HEK293 (cell line): ENCODE measurements around the gene PDE4A.

ENCODE experiments used
- CTCF ChIA-PET: fragments of 350-600 bp; formaldehyde crosslinking; extraction: SDS; loops from one replicate; lab custom pipeline; 2021; ENCODE audit warnings: antibody characterized with exemption; lab: Yijun Ruan, JAX
- POLR2A ChIA-PET: fragments of 300-600 bp; formaldehyde crosslinking; extraction: SDS; loops from one replicate; lab custom pipeline; 2020; ENCODE audit warnings: antibody characterized with exemption, inconsistent platforms; lab: Yijun Ruan, JAX
- H3K27ac ChIP-seq: fragments of 200-500 bp; sonication (Bioruptor generic); 2 replicates; pipeline ENCODE4 v1.5.1; 2014; ENCODE audit warnings: low read depth, low read length, control low read depth, inconsistent platforms; ENCODE audit errors: extremely low read depth
- H3K36me3 ChIP-seq, 2 experiments: fragments of 200-500 bp in 1 of 2; sonication (Bioruptor generic) in 1 of 2; 1 replicate in 1 of 2; 2 replicates in 1 of 2; pipeline ENCODE4 v1.5.1; 2014 to 2017; ENCODE audit warnings: inconsistent platforms in 2 of 2, low read length in 2 of 2; ENCODE audit not compliant: control insufficient read depth in 2 of 2, insufficient read depth in 1 of 2
- H3K4me1 ChIP-seq: fragments of 200-500 bp; sonication (Bioruptor generic); 2 replicates; pipeline ENCODE4 v1.5.1; 2014; ENCODE audit warnings: mild to moderate bottlenecking, low read length, inconsistent platforms; ENCODE audit not compliant: control insufficient read depth, insufficient read depth
- H3K4me3 ChIP-seq: 2 replicates; pipeline ENCODE4 v1.5.1; 2011; ENCODE audit warnings: low read depth, mild to moderate bottlenecking, control low read depth, low read length, moderate library complexity
- H3K9me3 ChIP-seq: fragments of 200-500 bp; sonication (Bioruptor generic); 2 replicates; pipeline ENCODE4 v1.5.1; 2014; ENCODE audit warnings: low read depth, low read length, inconsistent platforms; ENCODE audit not compliant: control insufficient read depth, insufficient read depth
- GLIS1 ChIP-seq: fragments of 450-650 bp; formaldehyde crosslinking; IDR thresholded peaks from 2 replicates; pipeline ENCODE4 v1.5.1; 2016; ENCODE audit warnings: missing biosample characterization, missing genetic modification characterization
- MYNN ChIP-seq: fragments of 450-650 bp; formaldehyde crosslinking; IDR thresholded peaks from 2 replicates; pipeline ENCODE4 v1.5.1; 2016; ENCODE audit warnings: missing biosample characterization, missing genetic modification characterization, borderline replicate concordance
- PBX3 ChIP-seq: sonication (generic); formaldehyde crosslinking; IDR thresholded peaks from 2 replicates; pipeline ENCODE4 v1.8.1; 2022; ENCODE audit warnings: mild to moderate bottlenecking, moderate library complexity, missing genetic modification reagents
- REST ChIP-seq: fragments of 450-650 bp; formaldehyde crosslinking; IDR thresholded peaks from 2 replicates; pipeline ENCODE4 v1.5.1; 2016; ENCODE audit warnings: missing biosample characterization, missing genetic modification characterization
- SP3 ChIP-seq: fragments of 450-650 bp; formaldehyde crosslinking; IDR thresholded peaks from 2 replicates; pipeline ENCODE4 v1.5.1; 2016; ENCODE audit warnings: missing biosample characterization, missing genetic modification characterization
- SP7 ChIP-seq: fragments of 450-650 bp; formaldehyde crosslinking; IDR thresholded peaks from 2 replicates; pipeline ENCODE4 v1.5.1; 2016; ENCODE audit warnings: missing biosample characterization, missing genetic modification characterization
- ZBTB20 ChIP-seq: fragments of 450-650 bp; formaldehyde crosslinking; IDR thresholded peaks from 2 replicates; pipeline ENCODE4 v1.5.1; 2016; ENCODE audit warnings: missing biosample characterization, missing genetic modification characterization
- ZBTB48 ChIP-seq: fragments of 450-650 bp; formaldehyde crosslinking; IDR thresholded peaks from 2 replicates; pipeline ENCODE4 v1.5.1; 2016; ENCODE audit warnings: missing biosample characterization, missing genetic modification characterization
- ZEB2 ChIP-seq: fragments of 450-650 bp; formaldehyde crosslinking; IDR thresholded peaks from 2 replicates; pipeline ENCODE4 v1.5.1; 2016; ENCODE audit warnings: missing biosample characterization, missing genetic modification characterization
- ZNF146 ChIP-seq: fragments of 450-650 bp; formaldehyde crosslinking; IDR thresholded peaks from 2 replicates; pipeline ENCODE4 v1.5.1; 2016; ENCODE audit warnings: missing biosample characterization, missing genetic modification characterization
- ZNF184 ChIP-seq: fragments of 450-650 bp; IDR thresholded peaks from 2 replicates; pipeline ENCODE4 v1.5.1; 2018; ENCODE audit warnings: missing biosample characterization, mild to moderate bottlenecking, missing genetic modification characterization
- ZNF2 ChIP-seq: fragments of 450-650 bp; formaldehyde crosslinking; IDR thresholded peaks from 2 replicates; pipeline ENCODE4 v1.5.1; 2016; ENCODE audit warnings: missing biosample characterization, missing genetic modification characterization
- ZNF302 ChIP-seq: fragments of 450-650 bp; formaldehyde crosslinking; IDR thresholded peaks from 2 replicates; pipeline ENCODE4 v1.5.1; 2016; ENCODE audit warnings: missing biosample characterization, missing genetic modification characterization, low read depth
- ZNF311 ChIP-seq: fragments of 450-650 bp; formaldehyde crosslinking; IDR thresholded peaks from 2 replicates; pipeline ENCODE4 v1.5.1; 2017; ENCODE audit warnings: missing biosample characterization, missing genetic modification characterization, borderline replicate concordance
- ZNF335 ChIP-seq: fragments of 450-650 bp; formaldehyde crosslinking; conservative IDR thresholded peaks from 2 replicates; pipeline ENCODE4 v1.5.1; 2016; ENCODE audit warnings: missing biosample characterization, missing genetic modification characterization
- ZNF394 ChIP-seq: fragments of 450-650 bp; formaldehyde crosslinking; IDR thresholded peaks from 2 replicates; pipeline ENCODE4 v1.5.1; 2016; ENCODE audit warnings: missing biosample characterization, missing genetic modification characterization, mild to moderate bottlenecking, moderate library complexity, borderline replicate concordance
- ZNF501 ChIP-seq: fragments of 450-650 bp; formaldehyde crosslinking; IDR thresholded peaks from 2 replicates; pipeline ENCODE4 v1.5.1; 2016; ENCODE audit warnings: missing biosample characterization, missing genetic modification characterization
- ZNF521 ChIP-seq: fragments of 450-650 bp; formaldehyde crosslinking; IDR thresholded peaks from 2 replicates; pipeline ENCODE4 v1.5.1; 2017; ENCODE audit warnings: missing biosample characterization, mild to moderate bottlenecking, missing genetic modification characterization
- ZNF544 ChIP-seq: fragments of 450-650 bp; formaldehyde crosslinking; IDR thresholded peaks from 2 replicates; pipeline ENCODE4 v1.5.0; 2017; ENCODE audit warnings: missing biosample characterization, missing genetic modification characterization
- ZNF600 ChIP-seq: fragments of 450-650 bp; formaldehyde crosslinking; IDR thresholded peaks from 2 replicates; pipeline ENCODE4 v1.5.1; 2016; ENCODE audit warnings: missing biosample characterization, missing genetic modification characterization
- ZNF677 ChIP-seq: fragments of 450-650 bp; IDR thresholded peaks from 2 replicates; pipeline ENCODE4 v1.5.0; 2018; ENCODE audit warnings: missing biosample characterization, mild to moderate bottlenecking, missing genetic modification characterization, moderate library complexity
- ZNF768 ChIP-seq: fragments of 450-650 bp; formaldehyde crosslinking; IDR thresholded peaks from 2 replicates; pipeline ENCODE4 v1.5.1; 2018; ENCODE audit warnings: missing biosample characterization, mild to moderate bottlenecking, missing genetic modification characterization
- ZNF785 ChIP-seq: fragments of 450-650 bp; formaldehyde crosslinking; IDR thresholded peaks from 2 replicates; pipeline ENCODE4 v1.5.1; 2016; ENCODE audit warnings: missing biosample characterization, missing genetic modification characterization
- ZXDB ChIP-seq: fragments of 450-650 bp; formaldehyde crosslinking; IDR thresholded peaks from 2 replicates; pipeline ENCODE4 v1.5.1; 2016; ENCODE audit warnings: missing biosample characterization, missing genetic modification characterization
- TF ChIP-seq, protein P1 (sequence below): fragments of 450-650 bp; formaldehyde crosslinking; IDR thresholded peaks from 2 replicates; pipeline ENCODE4 v1.5.1; 2017; ENCODE audit warnings: missing biosample characterization, missing genetic modification characterization
- TF ChIP-seq, protein P2 (sequence below): fragments of 450-650 bp; formaldehyde crosslinking; IDR thresholded peaks from 2 replicates; pipeline ENCODE4 v1.5.1; 2016; ENCODE audit warnings: missing biosample characterization, missing genetic modification characterization
- TF ChIP-seq, protein P3 (sequence below): fragments of 450-650 bp; formaldehyde crosslinking; IDR thresholded peaks from 2 replicates; pipeline ENCODE4 v1.5.1; 2016; ENCODE audit warnings: missing biosample characterization, missing genetic modification characterization
- TF ChIP-seq, protein P4 (sequence below): fragments of 450-650 bp; formaldehyde crosslinking; IDR thresholded peaks from 2 replicates; pipeline ENCODE4 v1.5.1; 2016; ENCODE audit warnings: missing biosample characterization, missing genetic modification characterization

The PDE4A gene

GRCh38 chr19:10501971-10502523, 81.7 kb downstream of the PDE4A start:
- peak overlapping the region; percentile 94 for H3K27ac ChIP-seq
- H3K4me1 ChIP-seq, result peaks cover 4% of the 10 kb centered on the region; the same call in 1 of the 2 replicates
- H3K4me3 ChIP-seq, result peak overlapping the region; percentile 85
- ChIA-PET POLR2A (no interaction called here), CTCF (interaction anchor here (0.7 to 1.5 kb wide), 3 partner anchors 9 to 18 kb away, joined by 3 to 6 read pairs (median 4); no protein-coding TSS in a partner anchor)
- no peaks in the 10 kb centered on the region for H3K9me3 ChIP-seq
- peaks cover 9 to 31% of the 10 kb centered on the region in 2 experiments; a peak in 2 of 3 replicates for H3K36me3 ChIP-seq
- TF ChIP-seq ZNF501 (peak; percentile 53; the same call in 1 of the 2 replicates), ZNF184 (tag by site-specific recombination) (no peak), MYNN (no peak), REST (tag by site-specific recombination) (0 out of 2 replicates have a peak, but pooled peaks have one; percentile 22), ZEB2 (peak; percentile 74; the same call in 1 of the 2 replicates), ZNF785 (tag by site-specific recombination) (no peak), ZNF600 (tag by site-specific recombination) (no peak), ZBTB48 (peak; percentile 52; the same call in 1 of the 2 replicates), ZNF521 (tag by site-specific recombination) (no peak), ZNF302 (tag by site-specific recombination) (no peak), GLIS1 (tag by site-specific recombination) (peak; percentile 71), ZXDB (peak; percentile 82), ZNF394 (tag by site-specific recombination) (peak; percentile 28; the same call in 1 of the 2 replicates), PBX3 (0 out of 2 replicates have a peak, but pooled peaks have one; percentile 28), ZNF335 (peak; percentile 98), ZNF544 (no peak), ZNF146 (no peak), SP3 (tag by site-specific recombination) (0 out of 2 replicates have a peak, but pooled peaks have one; percentile 10), ZBTB20 (peak; percentile 63; the same call in 1 of the 2 replicates), ZNF677 (tag by site-specific recombination) (no peak), ZNF768 (tag by site-specific recombination) (no peak), SP7 (tag by site-specific recombination) (peak; percentile 70; the same call in 1 of the 2 replicates), ZNF311 (tag by site-specific recombination) (no peak), ZNF2 (tag by site-specific recombination) (peak; percentile 82)
- TF ChIP-seq, protein P1, sequence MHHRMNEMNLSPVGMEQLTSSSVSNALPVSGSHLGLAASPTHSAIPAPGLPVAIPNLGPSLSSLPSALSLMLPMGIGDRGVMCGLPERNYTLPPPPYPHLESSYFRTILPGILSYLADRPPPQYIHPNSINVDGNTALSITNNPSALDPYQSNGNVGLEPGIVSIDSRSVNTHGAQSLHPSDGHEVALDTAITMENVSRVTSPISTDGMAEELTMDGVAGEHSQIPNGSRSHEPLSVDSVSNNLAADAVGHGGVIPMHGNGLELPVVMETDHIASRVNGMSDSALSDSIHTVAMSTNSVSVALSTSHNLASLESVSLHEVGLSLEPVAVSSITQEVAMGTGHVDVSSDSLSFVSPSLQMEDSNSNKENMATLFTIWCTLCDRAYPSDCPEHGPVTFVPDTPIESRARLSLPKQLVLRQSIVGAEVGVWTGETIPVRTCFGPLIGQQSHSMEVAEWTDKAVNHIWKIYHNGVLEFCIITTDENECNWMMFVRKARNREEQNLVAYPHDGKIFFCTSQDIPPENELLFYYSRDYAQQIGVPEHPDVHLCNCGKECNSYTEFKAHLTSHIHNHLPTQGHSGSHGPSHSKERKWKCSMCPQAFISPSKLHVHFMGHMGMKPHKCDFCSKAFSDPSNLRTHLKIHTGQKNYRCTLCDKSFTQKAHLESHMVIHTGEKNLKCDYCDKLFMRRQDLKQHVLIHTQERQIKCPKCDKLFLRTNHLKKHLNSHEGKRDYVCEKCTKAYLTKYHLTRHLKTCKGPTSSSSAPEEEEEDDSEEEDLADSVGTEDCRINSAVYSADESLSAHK (tag by site-specific recombination), result no peak
- TF ChIP-seq, protein P2, sequence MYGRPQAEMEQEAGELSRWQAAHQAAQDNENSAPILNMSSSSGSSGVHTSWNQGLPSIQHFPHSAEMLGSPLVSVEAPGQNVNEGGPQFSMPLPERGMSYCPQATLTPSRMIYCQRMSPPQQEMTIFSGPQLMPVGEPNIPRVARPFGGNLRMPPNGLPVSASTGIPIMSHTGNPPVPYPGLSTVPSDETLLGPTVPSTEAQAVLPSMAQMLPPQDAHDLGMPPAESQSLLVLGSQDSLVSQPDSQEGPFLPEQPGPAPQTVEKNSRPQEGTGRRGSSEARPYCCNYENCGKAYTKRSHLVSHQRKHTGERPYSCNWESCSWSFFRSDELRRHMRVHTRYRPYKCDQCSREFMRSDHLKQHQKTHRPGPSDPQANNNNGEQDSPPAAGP (tag by site-specific recombination), result no peak
- TF ChIP-seq, protein P3, sequence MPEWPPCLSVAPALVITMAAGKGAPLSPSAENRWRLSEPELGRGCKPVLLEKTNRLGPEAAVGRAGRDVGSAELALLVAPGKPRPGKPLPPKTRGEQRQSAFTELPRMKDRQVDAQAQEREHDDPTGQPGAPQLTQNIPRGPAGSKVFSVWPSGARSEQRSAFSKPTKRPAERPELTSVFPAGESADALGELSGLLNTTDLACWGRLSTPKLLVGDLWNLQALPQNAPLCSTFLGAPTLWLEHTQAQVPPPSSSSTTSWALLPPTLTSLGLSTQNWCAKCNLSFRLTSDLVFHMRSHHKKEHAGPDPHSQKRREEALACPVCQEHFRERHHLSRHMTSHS (tag by site-specific recombination), result no peak
- TF ChIP-seq, protein P4, sequence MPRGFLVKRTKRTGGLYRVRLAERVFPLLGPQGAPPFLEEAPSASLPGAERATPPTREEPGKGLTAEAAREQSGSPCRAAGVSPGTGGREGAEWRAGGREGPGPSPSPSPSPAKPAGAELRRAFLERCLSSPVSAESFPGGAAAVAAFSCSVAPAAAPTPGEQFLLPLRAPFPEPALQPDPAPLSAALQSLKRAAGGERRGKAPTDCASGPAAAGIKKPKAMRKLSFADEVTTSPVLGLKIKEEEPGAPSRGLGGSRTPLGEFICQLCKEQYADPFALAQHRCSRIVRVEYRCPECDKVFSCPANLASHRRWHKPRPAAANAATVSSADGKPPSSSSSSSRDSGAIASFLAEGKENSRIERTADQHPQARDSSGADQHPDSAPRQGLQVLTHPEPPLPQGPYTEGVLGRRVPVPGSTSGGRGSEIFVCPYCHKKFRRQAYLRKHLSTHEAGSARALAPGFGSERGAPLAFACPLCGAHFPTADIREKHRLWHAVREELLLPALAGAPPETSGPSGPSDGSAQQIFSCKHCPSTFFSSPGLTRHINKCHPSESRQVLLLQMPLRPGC (tag by site-specific recombination), result no peak; the same call in 1 of the 2 replicates
